ENCODE data around the gene OPN3.
A peak's percentile ranks its signal among the peaks of the same experiment; 100 is the strongest.

Gene OPN3

DNA sequence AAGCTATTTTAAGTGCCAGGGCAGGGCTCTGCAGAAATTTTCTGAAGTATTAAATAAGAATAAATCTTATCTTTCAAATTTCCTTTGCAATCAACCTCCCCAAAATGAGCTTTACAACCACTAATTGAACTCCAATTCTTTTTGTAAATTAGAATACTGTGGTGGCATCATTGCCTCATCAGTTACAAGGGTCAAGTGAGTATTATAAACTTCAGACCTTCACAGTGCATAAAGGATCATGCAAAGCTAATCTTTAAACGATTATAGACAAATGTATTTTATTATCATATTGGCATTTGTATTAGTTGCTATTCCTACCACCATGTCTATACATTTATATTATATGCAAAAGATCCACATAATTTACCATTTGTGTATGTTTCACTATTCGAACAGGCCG lies 7.2 kb downstream of the OPN3 start:
- TF ChIP-seq, protein P1, sequence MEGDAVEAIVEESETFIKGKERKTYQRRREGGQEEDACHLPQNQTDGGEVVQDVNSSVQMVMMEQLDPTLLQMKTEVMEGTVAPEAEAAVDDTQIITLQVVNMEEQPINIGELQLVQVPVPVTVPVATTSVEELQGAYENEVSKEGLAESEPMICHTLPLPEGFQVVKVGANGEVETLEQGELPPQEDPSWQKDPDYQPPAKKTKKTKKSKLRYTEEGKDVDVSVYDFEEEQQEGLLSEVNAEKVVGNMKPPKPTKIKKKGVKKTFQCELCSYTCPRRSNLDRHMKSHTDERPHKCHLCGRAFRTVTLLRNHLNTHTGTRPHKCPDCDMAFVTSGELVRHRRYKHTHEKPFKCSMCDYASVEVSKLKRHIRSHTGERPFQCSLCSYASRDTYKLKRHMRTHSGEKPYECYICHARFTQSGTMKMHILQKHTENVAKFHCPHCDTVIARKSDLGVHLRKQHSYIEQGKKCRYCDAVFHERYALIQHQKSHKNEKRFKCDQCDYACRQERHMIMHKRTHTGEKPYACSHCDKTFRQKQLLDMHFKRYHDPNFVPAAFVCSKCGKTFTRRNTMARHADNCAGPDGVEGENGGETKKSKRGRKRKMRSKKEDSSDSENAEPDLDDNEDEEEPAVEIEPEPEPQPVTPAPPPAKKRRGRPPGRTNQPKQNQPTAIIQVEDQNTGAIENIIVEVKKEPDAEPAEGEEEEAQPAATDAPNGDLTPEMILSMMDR (IDR thresholded peaks at IDR 0.05; ENCODE audit: borderline replicate concordance, insufficient read depth, low read depth, low read length), result no peak
- H3K4me3 ChIP-seq (ENCODE audit: low read depth, low read length), result no peak overlapping the region

DNA sequence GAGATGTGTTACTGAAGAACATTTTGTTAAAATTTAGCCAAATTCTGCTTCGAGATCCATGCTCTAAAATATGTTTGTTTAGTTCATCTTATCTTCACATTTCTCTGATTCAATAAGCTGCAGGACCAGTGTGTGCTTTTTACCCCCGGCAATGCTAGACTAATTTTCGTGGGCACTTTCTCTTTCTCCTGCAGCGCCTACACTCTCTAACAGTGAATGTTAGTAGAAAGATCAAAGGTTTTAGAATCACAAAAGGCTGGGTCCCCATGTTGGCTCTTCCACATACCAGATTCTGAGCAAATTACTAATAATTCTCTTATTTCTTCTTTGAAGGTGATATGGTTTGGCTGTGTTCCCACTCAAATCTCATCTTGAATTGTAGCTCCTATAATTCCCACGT lies 8.5 kb downstream of the OPN3 start:
- H3K4me3 ChIP-seq (ENCODE audit: low read depth, low read length), result no peak overlapping the region
- TF ChIP-seq, protein P1 (IDR thresholded peaks at IDR 0.05; ENCODE audit: borderline replicate concordance, insufficient read depth, low read depth, low read length), result no peak

- no peak overlapping the region for H3K4me3 ChIP-seq (ENCODE audit: low read depth, low read length)
- TF ChIP-seq, protein P1 (IDR thresholded peaks at IDR 0.05; ENCODE audit: borderline replicate concordance, insufficient read depth, low read depth, low read length), result no peak
Observed at GRCh38 chr1:241630899-241631298, 9.3 kb downstream of the OPN3 start.

- no peak overlapping the region for H3K4me3 ChIP-seq (ENCODE audit: low read depth, low read length)
Observed at GRCh38 chr1:241630476-241630875, 9.7 kb downstream of the OPN3 start.

DNA sequence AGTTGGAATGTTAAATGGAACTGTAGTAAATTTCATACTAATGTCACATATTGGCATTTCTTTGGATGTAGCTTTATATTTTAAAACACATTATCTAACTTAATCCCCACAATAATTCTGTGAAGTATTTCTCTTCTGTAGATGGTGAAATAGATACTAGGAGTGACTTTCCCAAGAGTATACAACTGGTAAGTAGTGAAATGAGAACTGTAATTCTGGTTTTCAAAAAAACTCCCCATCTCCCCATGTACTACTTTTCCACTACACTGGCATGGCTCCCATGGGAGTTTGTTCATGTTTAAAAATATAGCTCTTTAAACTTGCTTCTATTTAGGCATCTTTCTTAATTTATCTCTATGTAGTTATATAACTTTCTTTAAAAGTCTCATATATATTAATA lies 10.2 kb downstream of the OPN3 start:
- no peak overlapping the region for H3K4me3 ChIP-seq (ENCODE audit: low read depth, low read length)
- TF ChIP-seq, protein P1 (IDR thresholded peaks at IDR 0.05; ENCODE audit: borderline replicate concordance, insufficient read depth, low read depth, low read length), result no peak

More at GRCh38 chr1:241630476-241630875, 9.7 kb downstream of the OPN3 start:
- TF ChIP-seq, protein P1 (IDR thresholded peaks at IDR 0.05; ENCODE audit: borderline replicate concordance, insufficient read depth, low read depth, low read length), result no peak

DNA sequence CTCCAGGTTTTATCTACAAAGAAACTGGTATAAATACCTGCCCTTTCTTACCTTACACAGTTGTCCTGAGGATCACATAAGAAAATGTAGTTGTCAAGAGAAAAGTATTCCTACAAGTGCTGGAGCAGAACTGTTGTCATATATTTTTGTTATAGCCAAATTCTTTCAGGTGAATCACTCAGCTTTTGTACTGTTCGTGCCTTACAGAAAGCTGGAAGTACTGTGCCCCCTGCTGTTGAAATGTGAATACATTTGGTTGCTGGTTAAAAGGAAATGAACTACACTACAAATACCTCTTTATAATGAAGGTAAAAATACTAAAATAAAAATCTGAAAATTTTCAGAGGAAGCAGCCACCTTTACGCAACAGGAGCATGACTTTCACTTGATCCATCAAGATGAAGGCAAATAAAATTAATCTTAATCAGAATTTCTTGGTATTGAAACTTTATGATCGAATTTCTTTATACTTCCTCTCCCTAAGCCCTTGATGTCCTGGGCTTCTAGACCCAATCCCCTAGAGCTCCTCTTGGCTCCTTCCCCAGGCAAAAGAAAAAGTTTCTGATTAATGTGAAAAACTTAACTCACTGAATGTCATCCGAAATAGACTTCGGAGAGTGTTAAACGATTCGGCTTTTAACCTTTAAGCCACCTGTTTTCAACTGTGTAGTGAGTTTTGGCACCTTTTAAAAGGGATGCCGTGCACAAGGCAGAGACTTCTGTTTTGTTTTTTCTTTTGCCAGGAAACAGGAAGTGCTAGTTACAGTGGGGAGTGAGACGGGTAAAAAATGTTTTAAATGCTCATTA lies 12.5 kb downstream of the OPN3 start:
- TF ChIP-seq, protein P1 (IDR thresholded peaks at IDR 0.05; ENCODE audit: borderline replicate concordance, insufficient read depth, low read depth, low read length), result peak; percentile 37; the same call in 1 of the 2 replicates
- no peak overlapping the region for H3K4me3 ChIP-seq (ENCODE audit: low read depth, low read length)

DNA sequence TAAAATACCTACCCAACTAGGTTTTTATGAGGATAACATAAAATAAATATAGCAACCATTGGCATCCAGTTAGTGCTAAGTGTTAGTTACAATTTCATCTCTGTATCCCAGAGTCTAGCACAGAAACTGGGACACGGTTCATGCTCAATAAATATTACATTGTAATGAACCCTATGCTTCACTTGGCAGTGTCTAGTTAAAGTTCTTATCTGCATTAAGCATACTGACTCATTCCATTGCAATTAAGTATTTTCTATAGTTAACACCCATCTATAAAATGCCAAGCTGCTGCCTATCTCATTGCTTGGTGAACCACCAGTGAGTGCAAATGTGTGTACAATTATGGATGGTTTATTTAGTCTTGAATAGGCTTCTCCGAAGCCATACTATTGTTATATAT lies 15.2 kb downstream of the OPN3 start:
- TF ChIP-seq, protein P1 (IDR thresholded peaks at IDR 0.05; ENCODE audit: borderline replicate concordance, insufficient read depth, low read depth, low read length), result no peak
- no peak overlapping the region for H3K4me3 ChIP-seq (ENCODE audit: low read depth, low read length)
